CD4-positive, alpha-beta T cell treated with Interleukin-10 for 1 hour (primary cell): ENCODE measurements around the gene SPTLC2.
"Not testable (repeated sequence)": the region's sequence is repeated elsewhere in the genome, so short reads cannot be mapped to it uniquely, and the experiment has no call there.

Experiments used
- DNase-seq: peaks from one replicate; pipeline ENCODE4 v3.0.0-alpha.2; 2020

SPTLC2 gene, protein sequence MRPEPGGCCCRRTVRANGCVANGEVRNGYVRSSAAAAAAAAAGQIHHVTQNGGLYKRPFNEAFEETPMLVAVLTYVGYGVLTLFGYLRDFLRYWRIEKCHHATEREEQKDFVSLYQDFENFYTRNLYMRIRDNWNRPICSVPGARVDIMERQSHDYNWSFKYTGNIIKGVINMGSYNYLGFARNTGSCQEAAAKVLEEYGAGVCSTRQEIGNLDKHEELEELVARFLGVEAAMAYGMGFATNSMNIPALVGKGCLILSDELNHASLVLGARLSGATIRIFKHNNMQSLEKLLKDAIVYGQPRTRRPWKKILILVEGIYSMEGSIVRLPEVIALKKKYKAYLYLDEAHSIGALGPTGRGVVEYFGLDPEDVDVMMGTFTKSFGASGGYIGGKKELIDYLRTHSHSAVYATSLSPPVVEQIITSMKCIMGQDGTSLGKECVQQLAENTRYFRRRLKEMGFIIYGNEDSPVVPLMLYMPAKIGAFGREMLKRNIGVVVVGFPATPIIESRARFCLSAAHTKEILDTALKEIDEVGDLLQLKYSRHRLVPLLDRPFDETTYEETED

DNA sequence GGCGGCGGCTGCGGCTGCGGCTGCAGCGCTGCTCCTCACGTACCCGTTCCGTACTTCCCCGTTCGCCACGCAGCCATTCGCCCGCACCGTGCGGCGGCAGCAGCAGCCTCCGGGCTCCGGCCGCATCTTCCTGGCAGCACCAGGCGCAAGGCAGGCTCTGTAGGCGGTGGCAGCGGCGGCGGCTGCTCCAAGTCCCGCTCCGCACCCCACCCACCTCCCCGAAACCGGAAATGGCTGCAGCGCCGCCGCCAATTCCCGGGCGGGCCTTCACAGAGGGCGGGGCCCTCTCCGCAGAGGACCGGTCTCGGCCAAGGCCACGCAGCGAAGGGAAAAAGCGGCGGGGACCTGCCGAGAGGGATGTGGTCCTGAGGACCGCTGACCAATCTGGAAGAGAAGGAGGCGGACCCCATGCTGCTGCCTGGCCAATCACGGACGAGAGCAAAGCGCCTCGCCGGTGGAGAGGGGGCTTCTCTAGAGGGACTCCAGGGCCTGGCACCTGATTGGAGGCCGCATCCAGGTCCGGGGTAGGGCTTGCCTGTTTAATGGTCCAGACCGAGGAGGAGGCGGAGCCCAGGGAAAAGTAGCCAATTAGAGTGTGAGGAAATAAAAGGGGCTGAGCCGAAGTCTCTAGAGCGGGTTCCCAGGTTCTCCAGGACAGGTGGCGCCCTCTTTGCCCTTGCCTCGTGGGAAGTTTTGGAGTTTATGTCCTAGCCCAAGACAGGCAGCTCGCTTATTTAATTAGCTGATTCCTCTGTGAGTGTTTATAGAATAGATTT lies at the start of gene SPTLC2:
Gene SPTLC2, minus strand, starts transcription at position 184 of the 776 bp plus-strand sequence. Its CDS starts 58 bp downstream, at position 126.
- DNase-seq, result peak; percentile 98

DNA sequence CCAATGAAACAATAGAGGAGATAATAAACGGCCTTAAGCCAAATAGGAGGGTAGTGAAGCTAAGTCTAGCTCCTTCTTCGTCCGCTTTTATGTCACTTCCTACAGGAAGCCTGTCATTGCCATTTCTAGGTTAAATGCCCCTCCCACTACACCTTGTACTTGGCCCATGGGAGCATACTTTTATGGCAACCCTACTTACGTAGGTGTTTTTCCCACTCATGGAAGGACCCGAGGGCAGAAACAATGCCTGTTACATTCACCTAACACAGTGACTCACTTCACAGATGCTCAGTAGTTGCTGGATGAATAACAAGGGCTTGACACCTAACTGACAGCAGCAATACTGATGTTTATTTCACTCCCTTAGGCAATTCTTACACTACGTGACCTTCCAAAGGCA lies 46.9 kb upstream of the SPTLC2 start:
- DNase-seq, result no peak

DNA sequence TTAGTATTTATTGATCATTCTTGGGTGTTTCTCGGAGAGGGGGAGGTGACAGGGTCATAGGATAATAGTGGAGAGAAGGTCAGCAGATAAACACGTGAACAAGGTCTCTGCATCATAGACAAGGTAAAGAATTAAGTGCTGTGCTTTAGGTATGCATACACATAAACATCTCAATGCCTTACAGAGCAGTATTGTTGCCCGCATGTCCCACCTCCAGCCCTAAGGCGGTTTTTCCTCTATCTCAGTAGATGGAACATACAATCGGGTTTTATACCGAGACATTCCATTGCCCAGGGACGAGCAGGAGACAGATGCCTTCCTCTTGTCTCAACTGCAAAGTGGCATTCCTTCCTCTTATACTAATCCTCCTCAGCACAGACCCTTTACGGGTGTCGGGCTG lies 45.1 kb upstream of the SPTLC2 start:
- DNase-seq, result not testable (repeated sequence)

DNA sequence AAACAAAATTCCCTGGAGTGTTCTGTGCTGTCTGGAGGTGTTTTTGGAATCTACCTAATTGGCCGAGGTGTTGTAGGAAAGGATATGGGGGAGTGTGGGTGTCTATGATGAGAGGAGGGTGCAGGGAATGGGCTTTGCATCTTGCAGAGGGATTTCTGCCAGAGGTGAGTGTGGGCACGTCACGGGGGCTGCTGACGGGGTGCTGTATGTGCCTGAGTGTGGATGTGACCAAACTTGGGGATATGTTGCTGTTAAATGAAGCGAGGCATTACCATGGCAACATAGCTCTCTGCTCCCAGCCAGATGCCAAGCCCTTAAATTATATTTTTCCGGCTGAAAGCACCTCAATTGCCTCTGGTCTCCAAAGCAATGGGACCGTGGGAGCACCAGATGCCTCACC lies 44.3 kb upstream of the SPTLC2 start:
- no peak for DNase-seq

DNA sequence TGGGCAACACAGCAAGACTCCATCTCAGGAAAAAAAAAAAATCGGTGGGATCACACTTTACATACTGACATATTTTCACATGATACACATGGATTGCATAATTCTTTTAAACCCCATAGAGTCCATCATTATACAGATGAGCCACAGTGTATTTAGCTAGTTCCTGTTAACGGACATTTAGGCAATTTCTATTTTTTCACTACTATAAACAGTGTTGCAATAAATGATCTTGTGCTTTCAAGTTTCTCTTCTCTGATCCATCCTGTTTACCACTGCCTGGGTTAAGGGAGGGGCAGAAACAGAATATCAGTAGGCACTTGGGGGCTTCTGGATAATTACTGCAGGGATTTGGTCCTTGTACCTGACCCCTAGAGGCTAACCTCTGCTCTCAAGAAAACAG lies 43.4 kb upstream of the SPTLC2 start:
- no peak for DNase-seq

DNA sequence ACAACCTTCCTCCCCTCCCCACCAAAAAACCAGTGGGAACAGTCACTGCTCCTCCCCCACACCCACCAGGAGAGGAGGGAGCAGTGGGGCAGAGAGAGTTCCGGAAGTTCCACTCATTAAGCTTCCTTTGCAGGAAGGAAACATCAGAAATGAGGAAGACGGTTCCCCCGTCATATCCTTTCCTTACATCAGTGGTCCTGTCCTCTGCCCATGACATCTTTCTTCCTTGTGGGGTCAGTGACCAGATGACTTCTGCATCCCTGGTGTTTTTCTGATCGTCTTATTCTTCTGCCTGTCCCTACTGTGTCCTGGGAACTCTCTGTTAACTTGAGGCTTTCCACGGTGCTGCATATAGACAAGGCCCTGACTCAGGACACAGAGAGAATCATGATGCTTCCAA lies 40.8 kb upstream of the SPTLC2 start:
- DNase-seq, result no peak

DNA sequence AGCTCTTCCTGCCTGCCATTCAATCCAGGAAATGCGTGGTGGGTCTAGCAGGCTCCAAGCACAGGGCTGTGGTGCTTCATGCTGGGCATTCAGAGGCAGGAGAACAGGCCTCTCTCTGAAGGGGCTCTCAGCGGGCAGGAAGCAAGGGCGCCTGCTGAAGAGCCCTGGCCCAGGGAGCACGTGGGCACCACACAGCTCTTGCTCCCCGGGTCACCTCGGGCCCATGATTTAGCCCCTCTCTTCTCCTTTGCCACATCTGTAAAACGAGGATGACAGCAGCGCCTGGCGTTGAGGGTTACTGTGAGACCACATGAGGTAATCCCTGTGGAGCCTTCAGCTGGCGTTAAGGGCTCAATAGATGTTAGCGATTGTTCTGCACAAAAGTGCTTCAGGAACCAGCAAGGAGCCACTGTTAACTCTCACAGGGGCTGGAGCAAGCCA lies 37.6 kb upstream of the SPTLC2 start:
- DNase-seq, result no peak

DNA sequence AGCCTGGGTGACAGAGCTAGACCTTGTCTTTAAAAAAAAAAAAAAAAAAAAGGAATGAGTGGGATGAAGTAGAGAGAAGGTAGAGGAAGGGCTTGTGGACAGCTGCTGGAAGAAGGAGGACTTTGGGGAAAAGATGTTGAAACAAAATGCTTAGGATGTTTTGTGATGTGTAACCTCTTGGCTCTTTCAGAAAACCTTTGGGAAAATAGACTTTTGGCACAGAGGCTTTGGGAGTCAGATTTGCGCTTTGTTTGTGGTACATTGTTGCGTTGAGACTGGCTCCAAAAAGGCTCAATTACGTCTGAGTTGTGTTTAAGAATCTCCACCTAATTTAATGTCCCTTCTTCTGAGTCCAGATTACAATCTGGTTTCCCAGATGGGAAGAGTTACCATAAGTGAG lies 32.9 kb upstream of the SPTLC2 start:
- no peak for DNase-seq

DNA sequence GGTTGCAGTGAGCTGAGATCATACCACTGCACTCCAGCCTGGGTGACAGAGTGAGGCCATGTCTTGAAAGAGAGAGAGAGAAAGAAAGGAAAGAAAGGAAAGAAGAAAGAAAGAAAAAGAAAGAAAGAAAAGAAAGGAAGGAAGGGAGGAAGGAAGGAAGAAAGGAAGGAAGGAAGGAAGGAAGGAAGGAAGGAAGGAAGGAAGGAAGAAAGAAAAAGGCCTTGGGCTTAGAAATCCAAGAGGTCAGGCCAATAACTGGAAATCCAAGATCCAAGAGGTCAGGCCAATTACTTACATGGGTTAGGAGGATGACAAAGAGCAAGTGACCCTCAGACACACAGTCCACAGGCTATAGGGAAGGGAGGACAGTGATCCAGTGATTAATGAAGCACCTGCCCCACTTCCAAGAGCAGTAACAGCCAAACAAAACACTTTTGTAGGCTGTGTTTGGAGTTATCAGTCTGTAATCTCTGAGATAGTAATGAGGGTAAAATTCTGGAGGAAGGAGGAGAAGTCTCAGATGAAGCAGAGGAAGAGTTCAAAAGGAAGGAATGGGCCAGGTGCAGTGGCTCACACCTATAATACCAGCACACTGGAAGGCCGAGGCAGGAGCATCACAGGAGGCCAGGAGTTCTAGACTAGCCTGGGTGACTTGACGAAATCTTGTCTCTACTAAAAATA lies 32.2 kb upstream of the SPTLC2 start:
- no peak for DNase-seq

DNA sequence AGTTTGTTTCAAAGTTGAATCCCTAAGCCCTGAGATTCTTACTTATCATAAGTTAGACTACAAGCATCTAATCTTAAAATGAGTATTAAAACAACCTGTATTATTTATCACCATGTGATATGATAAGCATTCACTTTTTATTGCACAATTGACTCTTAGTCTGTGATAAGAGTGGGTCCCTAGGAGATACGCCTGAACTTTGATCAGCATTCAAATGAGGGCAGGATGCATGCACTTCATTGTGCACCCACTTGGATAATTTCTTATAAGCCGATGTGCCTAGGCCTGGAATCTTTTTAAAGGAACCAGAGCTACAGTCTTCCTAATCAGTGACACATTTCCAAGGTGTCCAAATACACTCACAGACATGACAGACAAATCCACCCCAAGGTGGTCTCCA lies 31.4 kb upstream of the SPTLC2 start:
- no peak for DNase-seq

DNA sequence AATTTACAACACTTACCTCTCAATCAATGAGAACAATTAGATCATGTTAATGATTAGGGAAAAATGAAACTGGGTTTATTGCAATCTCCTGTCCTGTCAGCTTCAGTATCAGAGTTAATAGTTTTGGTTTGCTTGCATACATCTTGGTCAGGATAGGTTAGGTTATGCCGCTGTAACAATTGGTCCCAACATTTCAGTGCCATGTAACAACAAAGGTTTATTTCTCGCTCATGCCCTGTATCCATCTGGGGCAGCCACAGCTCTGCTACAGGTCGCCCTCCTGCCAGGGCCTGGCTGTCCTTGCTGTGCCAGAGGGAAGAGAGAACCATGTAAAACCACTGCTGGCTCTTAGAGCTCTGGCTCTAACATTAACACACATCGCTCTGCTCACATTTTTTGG lies 30.5 kb upstream of the SPTLC2 start:
- DNase-seq, result no peak

DNA sequence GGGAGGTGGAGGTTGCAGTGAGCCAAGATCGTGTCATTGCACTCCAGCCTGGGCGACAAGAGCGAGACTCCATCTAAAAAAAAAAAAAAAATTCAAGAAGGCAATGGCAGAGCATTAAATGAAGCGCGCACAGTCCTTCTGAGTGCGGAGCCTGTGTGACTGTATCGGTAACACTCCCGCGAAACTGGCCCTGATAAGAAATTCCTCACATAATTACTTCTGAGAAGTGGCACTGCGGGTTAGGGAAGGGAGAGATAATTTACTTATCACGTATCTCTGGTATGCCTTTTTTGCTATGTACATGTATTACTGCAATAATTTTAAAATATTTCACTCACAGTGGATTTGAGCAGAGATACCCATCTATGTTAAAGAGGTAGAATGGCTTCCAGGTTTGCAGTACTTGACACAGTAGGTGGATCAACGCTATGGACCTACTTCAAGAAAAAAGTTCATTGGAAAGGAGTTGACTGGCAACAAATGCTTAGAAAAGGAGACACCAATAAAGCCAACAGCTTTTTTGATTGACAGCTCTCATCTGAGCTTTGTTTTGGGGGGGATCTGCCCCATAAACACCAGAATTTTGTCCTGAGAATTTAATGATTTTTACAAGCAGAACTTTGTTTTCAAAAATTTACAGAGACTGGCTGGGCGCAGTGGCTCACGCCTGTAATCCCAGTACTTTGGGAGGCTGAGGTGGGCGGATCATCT lies 29.2 kb upstream of the SPTLC2 start:
- DNase-seq, result no peak

DNA sequence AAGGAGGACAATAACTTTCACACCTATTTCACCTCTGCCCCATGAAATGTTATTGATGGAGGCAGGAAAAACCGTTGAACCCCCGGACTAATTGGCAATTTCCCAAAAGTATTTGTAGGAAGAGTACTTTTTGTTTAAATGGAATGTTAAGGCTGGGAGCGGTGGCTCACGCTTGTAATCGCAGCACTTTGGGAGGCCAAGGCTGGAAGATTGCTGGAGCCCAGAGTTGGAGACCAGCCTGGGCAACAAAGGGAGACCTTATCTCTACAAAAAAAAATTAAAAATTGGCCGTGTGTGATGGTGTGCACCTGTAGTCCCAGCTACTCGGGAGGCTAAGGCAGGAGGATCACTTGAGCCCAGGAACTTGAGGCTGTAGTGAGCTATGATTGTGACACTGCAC lies 26.0 kb upstream of the SPTLC2 start:
- no peak for DNase-seq

DNA sequence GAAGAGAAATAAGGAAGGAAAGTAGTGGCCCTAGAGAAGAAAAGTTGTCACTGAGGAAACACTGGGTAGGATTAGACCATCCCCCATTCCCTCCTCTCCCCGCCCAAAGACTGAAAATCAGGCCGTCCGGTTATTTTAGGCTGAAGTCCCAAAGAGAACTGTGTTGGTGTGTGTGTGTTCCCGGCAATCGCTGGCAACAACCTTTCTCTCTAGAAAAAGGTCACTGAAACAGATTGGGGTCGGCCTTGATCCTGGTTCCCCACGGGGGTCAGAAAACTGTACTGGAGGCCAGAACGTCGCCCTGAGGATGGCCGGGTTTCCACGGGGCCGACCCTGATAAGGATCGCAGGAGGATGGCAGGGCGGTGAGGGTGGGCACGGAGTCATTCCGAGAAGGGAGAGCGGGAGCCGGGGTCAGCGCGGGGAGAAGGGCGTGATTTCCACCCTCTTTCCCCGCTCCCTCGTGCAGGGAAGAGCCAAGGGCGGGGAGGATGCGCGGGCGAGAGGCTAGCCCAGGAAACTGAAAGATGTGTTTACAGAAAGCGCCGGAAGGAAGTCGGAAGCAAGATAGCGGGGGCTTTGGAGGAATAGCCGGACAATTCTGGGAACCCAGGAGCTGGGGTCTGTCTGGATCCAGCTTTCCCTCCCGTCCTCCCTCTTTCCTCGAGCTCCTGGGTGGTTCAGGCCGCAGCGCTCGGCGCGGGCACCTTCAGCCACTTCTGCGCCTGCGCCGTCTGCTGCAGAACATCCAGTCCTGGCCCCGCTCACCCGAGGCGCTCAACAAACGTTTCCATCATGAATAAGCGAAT lies 25.3 kb upstream of the SPTLC2 start:
- peak; percentile 64 for DNase-seq

DNA sequence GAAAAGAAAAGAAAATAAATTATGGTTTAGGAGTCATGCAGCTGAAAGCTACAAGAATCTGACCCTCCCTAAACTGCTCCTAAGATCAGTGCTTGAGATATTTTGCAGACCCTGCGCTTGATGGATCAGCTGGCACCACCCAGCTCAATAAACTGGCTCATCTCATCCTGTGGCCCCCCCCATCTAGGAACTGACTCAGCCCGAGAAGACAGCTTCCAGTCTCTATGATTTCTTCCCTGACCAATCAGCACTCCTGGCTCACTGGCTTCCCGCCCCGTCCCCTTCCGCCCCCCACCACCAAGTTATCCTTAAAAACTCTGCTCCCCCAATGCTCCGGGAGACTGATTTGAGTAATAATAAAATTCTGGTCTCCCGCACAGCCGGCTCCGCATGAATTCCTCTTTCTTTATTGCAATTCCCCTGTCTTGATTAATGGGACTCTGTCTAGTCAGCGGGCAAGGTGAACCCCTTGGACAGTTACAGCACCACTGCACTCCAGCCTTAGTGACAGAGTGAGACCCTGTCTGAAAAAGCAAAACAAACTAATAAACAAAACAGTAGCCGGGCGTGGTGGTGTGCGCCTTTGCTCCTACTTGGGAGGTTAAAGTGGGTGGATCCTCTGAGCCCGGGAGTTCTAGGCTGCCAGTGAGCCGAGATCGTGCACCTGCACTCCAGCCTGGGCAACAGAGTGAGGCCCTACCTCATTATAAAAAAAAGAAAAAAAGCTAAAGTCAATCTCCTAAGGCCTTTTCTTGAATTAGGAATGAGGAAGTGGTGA lies 24.5 kb upstream of the SPTLC2 start:
- DNase-seq, result no peak

DNA sequence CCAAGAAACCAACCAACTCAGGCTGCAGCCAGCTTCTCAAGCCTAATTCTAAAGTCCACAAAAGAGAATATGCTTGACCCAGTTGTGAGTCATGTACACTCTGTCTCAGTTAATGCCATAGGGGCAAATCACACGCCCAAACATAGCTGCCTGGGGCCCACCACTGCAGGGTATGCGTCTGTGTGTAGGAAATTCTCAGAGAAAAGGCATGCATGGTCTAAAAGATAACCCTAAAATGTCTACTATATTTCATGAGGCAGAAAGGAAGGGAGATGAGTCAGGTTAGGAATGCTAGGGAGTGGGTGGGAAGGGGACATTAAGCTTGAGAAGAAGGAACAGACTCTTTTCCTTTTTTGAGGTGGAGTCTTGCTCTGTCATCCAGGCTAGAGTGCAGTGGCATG lies 22.3 kb upstream of the SPTLC2 start:
- no peak for DNase-seq

DNA sequence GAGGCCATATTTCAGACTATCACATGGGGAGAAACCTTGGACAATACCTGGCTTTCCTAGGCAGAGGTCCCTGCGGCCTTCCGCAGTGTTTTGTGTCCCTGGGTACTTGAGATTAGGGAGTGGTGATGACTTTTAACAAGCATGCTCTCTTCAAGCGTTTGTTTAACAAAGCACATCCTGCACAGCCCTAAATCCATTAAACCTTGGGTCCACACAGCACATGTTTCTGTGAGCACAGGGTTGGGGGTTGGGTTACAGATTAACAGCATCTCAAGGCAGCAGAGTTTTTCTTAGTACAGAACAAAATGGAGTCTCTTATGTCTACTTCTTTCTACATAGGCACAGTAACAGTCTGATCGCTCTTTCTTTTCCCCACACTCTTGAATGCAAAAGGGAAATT lies 19.4 kb upstream of the SPTLC2 start:
- not testable (repeated sequence) for DNase-seq

DNA sequence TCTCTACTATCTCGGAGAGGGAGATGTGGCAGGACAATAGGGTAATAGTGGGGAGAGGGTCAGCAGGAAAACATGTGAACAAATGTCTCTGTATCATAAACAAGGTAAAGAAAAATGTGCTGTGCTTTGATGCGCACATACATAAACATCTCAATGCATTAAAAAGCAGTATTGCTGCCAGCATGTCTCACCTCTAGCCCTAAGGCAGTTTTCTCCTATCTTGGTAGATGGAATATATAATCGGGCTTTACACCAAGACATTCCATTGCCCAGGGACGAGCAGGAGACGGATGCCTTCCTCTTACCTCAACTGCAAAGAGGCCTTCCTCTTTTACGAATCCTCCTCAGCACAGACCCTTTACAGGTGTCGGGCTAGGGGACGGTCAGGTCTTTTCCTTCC lies 19.0 kb upstream of the SPTLC2 start:
- DNase-seq, result not testable (repeated sequence)

DNA sequence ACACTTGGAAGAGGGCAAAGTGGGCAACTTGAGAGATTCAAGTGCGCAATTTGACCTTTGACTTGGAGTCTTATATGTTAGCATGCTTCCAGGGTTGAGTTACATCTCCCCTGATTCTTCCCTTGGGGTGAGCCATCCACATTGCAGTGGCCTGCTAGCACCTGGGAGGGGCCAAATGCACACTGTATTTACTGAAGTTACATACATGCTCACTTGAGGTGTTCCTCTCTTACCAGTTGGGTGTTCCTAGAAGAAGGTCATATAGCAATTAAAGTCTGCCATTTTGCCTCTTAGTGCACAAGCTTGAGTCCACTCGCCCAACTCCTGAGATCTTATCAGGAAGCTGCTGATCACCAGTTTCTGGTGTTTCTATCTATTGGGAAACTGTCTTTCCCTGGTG lies 13.7 kb upstream of the SPTLC2 start:
- DNase-seq, result no peak

DNA sequence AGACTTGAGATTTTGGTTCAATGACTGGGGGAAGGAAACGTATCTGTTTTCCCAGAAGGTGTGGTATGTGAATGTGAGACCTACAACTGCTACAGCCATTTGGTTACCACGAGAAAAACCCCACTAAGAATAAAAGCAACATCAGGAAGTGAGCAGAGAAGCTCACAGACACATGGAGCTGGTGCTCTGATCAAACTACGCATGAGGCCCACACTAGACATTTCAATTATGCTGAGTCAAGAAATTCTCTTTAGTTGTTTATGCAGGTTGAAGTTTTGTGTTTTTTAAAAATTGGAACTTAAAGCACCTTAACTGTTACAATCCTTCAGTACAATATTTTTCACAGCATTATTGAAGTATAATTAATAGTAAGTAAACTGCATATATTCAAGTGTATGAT lies 8.9 kb upstream of the SPTLC2 start:
- no peak for DNase-seq

DNA sequence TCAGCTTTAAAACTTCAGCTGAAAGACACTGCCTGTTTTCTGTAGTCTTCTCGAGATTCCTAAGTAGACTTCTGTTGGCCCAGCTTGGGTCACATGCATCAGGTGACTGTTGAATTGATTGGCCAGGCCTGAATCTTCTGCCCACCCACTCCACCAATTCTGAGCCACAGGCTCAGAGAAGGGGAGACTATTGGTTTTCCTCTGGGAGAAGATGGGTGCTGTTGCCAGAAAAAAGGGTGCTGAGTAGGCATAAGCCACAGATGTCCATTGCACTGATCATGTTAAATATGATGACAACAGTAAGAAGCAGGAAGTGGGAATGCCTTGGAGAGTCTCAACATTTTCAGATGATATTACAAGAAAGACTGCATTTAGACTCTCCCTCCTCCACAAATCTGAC lies 6.8 kb upstream of the SPTLC2 start:
- DNase-seq, result no peak
